Measurements from ENCODE around the gene EBPL.

EBPL gene

DNA sequence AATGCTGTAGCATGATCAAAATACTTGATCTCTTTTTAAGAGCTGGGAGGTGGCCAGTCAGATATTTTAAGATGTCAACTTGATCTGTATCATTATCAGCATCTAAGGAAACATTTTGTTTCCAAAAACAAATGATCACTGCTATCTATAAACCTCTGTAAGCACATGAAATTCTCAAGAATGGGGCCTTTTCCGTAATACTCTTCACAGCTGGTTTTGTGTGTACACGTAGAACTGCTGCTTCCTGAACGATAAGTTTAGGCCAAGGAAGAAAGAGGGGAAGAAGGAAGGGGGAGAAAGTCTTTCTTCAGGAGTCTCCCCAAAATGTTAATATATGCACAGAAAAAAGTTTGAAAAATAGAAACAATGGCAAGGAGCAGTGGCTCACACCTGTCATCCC, 37.3 kb downstream of the EBPL start:
- H3K4me3 ChIP-seq (ENCODE audit: low read depth, low read length): no peak overlapping the region
- TF ChIP-seq GLIS2 (tag by site-specific recombination; IDR thresholded peaks at IDR 0.05) (no peak), ZNF776 (tag by site-specific recombination; IDR thresholded peaks at IDR 0.05; ENCODE audit: borderline replicate concordance) (no peak), ZNF184 (tag by site-specific recombination; IDR thresholded peaks at IDR 0.05) (no peak), FEZF1 (tag by site-specific recombination; IDR thresholded peaks at IDR 0.05) (no peak), ZNF473 (tag by site-specific recombination; IDR thresholded peaks at IDR 0.05) (no peak)
- TF ChIP-seq, protein P1, sequence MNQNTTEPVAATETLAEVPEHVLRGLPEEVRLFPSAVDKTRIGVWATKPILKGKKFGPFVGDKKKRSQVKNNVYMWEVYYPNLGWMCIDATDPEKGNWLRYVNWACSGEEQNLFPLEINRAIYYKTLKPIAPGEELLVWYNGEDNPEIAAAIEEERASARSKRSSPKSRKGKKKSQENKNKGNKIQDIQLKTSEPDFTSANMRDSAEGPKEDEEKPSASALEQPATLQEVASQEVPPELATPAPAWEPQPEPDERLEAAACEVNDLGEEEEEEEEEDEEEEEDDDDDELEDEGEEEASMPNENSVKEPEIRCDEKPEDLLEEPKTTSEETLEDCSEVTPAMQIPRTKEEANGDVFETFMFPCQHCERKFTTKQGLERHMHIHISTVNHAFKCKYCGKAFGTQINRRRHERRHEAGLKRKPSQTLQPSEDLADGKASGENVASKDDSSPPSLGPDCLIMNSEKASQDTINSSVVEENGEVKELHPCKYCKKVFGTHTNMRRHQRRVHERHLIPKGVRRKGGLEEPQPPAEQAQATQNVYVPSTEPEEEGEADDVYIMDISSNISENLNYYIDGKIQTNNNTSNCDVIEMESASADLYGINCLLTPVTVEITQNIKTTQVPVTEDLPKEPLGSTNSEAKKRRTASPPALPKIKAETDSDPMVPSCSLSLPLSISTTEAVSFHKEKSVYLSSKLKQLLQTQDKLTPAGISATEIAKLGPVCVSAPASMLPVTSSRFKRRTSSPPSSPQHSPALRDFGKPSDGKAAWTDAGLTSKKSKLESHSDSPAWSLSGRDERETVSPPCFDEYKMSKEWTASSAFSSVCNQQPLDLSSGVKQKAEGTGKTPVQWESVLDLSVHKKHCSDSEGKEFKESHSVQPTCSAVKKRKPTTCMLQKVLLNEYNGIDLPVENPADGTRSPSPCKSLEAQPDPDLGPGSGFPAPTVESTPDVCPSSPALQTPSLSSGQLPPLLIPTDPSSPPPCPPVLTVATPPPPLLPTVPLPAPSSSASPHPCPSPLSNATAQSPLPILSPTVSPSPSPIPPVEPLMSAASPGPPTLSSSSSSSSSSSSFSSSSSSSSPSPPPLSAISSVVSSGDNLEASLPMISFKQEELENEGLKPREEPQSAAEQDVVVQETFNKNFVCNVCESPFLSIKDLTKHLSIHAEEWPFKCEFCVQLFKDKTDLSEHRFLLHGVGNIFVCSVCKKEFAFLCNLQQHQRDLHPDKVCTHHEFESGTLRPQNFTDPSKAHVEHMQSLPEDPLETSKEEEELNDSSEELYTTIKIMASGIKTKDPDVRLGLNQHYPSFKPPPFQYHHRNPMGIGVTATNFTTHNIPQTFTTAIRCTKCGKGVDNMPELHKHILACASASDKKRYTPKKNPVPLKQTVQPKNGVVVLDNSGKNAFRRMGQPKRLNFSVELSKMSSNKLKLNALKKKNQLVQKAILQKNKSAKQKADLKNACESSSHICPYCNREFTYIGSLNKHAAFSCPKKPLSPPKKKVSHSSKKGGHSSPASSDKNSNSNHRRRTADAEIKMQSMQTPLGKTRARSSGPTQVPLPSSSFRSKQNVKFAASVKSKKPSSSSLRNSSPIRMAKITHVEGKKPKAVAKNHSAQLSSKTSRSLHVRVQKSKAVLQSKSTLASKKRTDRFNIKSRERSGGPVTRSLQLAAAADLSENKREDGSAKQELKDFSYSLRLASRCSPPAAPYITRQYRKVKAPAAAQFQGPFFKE (tag by site-specific recombination; IDR thresholded peaks at IDR 0.05; ENCODE audit: borderline replicate concordance): no peak
- no peaks in the 10 kb centered on the region for H3K36me3 ChIP-seq (ENCODE audit: control insufficient read depth in 2 of 2, insufficient read depth in 1 of 2, low read length in 2 of 2)
- no peaks in the 10 kb centered on the region for H3K4me1 ChIP-seq (ENCODE audit: control insufficient read depth, insufficient read depth, low read length)
- CTCF ChIA-PET: interaction anchor here (0.7 kb wide), 1 partner anchor 325 kb away, joined by 3 read pairs; no protein-coding TSS in a partner anchor
- H3K9me3 ChIP-seq (ENCODE audit: control insufficient read depth, insufficient read depth, low read depth, low read length): no peaks in the 10 kb centered on the region
- POLR2A ChIA-PET: no interaction called here
- H3K27ac ChIP-seq (ENCODE audit: extremely low read depth, low read depth, low read length): no peak overlapping the region

DNA sequence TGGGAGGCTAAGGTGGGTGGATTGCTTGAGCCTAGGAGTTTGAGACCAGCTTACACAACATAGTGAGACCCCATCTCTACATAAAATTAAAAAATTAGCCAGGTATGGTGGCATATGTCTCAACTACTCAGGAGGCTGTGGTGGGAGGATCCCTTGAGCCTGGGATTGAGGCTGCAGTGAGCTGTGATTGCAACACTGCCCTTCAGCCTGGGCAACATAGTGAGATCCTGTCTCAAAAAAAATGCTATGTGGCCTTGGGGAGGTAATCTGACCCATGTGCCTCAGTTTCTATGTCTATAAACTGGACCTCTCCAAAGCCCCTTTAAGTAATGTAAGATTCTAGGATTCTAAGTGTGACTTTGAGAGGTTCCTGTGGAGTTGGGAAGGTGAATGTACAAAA, 37.8 kb downstream of the EBPL start:
- no peak for TF ChIP-seq ZNF175 (tag by site-specific recombination; IDR thresholded peaks at IDR 0.05)
- peak; percentile 84 for TF ChIP-seq ZNF121 (tag by site-specific recombination; IDR thresholded peaks at IDR 0.05)
- POLR2A ChIA-PET: no interaction called here
- H3K4me1 ChIP-seq (ENCODE audit: control insufficient read depth, insufficient read depth, low read length): no peaks in the 10 kb centered on the region
- CTCF ChIA-PET: interaction anchor here (0.7 kb wide), 1 partner anchor 325 kb away, joined by 3 read pairs; no protein-coding TSS in a partner anchor
- H3K9me3 ChIP-seq (ENCODE audit: control insufficient read depth, insufficient read depth, low read depth, low read length): no peaks in the 10 kb centered on the region
- no peak overlapping the region for H3K27ac ChIP-seq (ENCODE audit: extremely low read depth, low read depth, low read length)
- H3K4me3 ChIP-seq (ENCODE audit: low read depth, low read length): no peak overlapping the region
- H3K36me3 ChIP-seq (ENCODE audit: control insufficient read depth in 2 of 2, insufficient read depth in 1 of 2, low read length in 2 of 2): no peaks in the 10 kb centered on the region

DNA sequence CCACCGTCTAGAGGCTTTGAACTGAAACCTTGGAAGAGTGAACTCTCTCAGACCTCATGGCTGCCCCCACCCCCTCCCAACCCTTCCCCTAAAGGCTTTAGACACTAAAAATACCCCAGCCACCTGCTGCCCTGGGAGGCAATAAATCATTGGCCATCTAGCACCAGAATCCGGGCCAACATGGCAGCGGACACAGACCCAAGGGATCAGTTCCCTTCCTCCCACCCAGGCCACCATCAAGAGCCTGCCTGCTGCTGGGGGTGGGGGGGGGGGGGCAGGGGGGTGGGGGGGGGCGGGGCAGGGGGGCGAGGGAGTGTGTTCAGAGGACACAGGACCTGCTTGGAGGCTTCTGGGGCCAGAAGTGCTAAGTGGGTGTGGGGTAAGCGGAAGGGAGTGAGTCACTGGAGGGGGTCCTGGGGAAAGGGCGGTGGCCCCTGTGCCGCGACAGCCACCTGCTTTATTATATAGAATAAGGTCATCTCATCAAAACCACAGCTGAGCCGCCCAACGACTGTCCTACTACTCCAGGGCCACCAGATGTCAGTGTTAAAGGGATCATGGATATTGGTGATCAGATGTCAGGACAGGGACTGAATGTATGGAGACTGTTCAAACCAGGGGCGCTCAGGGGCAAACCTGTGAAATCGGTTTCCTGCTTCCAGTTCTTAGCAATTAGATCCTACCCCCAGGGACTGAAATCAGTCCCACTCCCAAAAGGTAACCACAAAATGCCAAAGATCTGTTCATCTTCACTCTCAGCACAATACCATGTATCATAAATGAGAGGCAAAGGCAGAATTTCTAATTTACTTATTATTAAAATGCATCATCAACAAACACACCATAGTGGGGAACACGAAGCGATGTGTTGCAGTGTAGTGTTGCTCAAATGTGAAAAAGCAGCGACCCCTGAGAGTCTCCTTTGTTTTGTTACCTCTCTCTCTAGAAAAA, 38.7 kb downstream of the EBPL start:
- CTCF ChIA-PET: interaction anchor here (0.6 to 1.9 kb wide), 3 partner anchors 19 to 284 kb away, joined by 3 to 4 read pairs (median 4); partner anchors contain the start of gene SPRYD7
- H3K9me3 ChIP-seq (ENCODE audit: control insufficient read depth, insufficient read depth, low read depth, low read length): no peaks in the 10 kb centered on the region
- no peak overlapping the region for H3K4me3 ChIP-seq (ENCODE audit: low read depth, low read length)
- H3K4me1 ChIP-seq (ENCODE audit: control insufficient read depth, insufficient read depth, low read length): no peaks in the 10 kb centered on the region
- no peak overlapping the region for H3K27ac ChIP-seq (ENCODE audit: extremely low read depth, low read depth, low read length)
- no peaks in the 10 kb centered on the region for H3K36me3 ChIP-seq (ENCODE audit: control insufficient read depth in 2 of 2, insufficient read depth in 1 of 2, low read length in 2 of 2)
- POLR2A ChIA-PET: no interaction called here
- TF ChIP-seq ZNF585B (tag by site-specific recombination; IDR thresholded peaks at IDR 0.05) (no peak), ZNF548 (tag by site-specific recombination; IDR thresholded peaks at IDR 0.05) (no peak), ZNF426 (tag by site-specific recombination; IDR thresholded peaks at IDR 0.05) (no peak), MZF1 (tag by site-specific recombination; IDR thresholded peaks at IDR 0.05; ENCODE audit: borderline replicate concordance) (no peak), FEZF1 (tag by site-specific recombination; IDR thresholded peaks at IDR 0.05) (no peak)
- TF ChIP-seq, protein P2, sequence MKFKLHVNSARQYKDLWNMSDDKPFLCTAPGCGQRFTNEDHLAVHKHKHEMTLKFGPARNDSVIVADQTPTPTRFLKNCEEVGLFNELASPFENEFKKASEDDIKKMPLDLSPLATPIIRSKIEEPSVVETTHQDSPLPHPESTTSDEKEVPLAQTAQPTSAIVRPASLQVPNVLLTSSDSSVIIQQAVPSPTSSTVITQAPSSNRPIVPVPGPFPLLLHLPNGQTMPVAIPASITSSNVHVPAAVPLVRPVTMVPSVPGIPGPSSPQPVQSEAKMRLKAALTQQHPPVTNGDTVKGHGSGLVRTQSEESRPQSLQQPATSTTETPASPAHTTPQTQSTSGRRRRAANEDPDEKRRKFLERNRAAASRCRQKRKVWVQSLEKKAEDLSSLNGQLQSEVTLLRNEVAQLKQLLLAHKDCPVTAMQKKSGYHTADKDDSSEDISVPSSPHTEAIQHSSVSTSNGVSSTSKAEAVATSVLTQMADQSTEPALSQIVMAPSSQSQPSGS (tag by site-specific recombination; IDR thresholded peaks at IDR 0.05; ENCODE audit: low read depth): no peak
- TF ChIP-seq, protein P3, sequence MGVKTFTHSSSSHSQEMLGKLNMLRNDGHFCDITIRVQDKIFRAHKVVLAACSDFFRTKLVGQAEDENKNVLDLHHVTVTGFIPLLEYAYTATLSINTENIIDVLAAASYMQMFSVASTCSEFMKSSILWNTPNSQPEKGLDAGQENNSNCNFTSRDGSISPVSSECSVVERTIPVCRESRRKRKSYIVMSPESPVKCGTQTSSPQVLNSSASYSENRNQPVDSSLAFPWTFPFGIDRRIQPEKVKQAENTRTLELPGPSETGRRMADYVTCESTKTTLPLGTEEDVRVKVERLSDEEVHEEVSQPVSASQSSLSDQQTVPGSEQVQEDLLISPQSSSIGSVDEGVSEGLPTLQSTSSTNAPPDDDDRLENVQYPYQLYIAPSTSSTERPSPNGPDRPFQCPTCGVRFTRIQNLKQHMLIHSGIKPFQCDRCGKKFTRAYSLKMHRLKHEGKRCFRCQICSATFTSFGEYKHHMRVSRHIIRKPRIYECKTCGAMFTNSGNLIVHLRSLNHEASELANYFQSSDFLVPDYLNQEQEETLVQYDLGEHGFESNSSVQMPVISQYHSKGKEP (tag by site-specific recombination; IDR thresholded peaks at IDR 0.05): no peak
- TF ChIP-seq, protein P4, sequence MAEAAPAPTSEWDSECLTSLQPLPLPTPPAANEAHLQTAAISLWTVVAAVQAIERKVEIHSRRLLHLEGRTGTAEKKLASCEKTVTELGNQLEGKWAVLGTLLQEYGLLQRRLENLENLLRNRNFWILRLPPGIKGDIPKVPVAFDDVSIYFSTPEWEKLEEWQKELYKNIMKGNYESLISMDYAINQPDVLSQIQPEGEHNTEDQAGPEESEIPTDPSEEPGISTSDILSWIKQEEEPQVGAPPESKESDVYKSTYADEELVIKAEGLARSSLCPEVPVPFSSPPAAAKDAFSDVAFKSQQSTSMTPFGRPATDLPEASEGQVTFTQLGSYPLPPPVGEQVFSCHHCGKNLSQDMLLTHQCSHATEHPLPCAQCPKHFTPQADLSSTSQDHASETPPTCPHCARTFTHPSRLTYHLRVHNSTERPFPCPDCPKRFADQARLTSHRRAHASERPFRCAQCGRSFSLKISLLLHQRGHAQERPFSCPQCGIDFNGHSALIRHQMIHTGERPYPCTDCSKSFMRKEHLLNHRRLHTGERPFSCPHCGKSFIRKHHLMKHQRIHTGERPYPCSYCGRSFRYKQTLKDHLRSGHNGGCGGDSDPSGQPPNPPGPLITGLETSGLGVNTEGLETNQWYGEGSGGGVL (tag by site-specific recombination; IDR thresholded peaks at IDR 0.05): no peak
